Stomach (tissue), 4 donors: ENCODE results near the gene RNF149.

Experiments used
- CTCF ChIP-seq, 7 experiments: fragments of 450-650 bp in 4 of 7; fragments of 200-600 bp in 3 of 7; sonication (generic) in 3 of 7; IDR thresholded peaks; one replicate each; pipeline ENCODE4 v1.5.1; 2016 to 2019; ENCODE audit warnings: antibody characterized with exemption in 7 of 7, control low read depth in 2 of 7, mild to moderate bottlenecking in 1 of 7
- POLR2A ChIP-seq, 4 donors: fragments of 450-650 bp; IDR thresholded peaks; one replicate each; pipeline ENCODE4 v1.6.1; 2016; ENCODE audit warnings: antibody characterized with exemption in 4 of 4, control low read depth in 2 of 4, mild to moderate bottlenecking in 1 of 4, moderate library complexity in 1 of 4

GRCh38 chr2:101274142-101274541, 34.4 kb downstream of the RNF149 start:
- TF ChIP-seq POLR2A (IDR thresholded peaks at IDR 0.05) = no peak
- no peak for TF ChIP-seq CTCF (IDR thresholded peaks at IDR 0.05)
